ENCODE data around the gene CAMTA1. TPM values are rescaled to one million over a fixed set of nuclear protein-coding genes. Genes with fewer than 3 reads are reported as not detected.

CAMTA1 gene
- total RNA-seq, 1 experiment from 2014 or later: 118 TPM

DNA sequence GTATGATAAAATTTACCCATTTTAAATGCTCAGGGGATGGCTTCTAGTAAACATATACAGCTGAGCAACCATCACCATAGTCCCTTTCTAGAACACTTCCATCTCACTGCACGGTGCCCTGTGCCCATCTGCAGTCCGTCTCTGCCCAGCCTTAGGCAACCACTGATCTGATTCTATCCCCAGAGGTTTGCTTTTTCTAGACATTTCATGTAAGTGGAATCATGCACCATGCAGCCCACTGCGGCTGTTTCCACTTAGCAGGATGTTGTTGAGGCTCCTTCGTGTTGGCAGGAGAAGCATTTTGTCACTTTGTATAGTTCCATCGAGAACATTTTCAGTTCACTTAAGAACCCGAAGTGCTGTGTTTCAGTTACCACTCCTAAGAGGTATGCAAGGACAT, 958.1 kb downstream of the CAMTA1 start:
- Histone ChIP-seq H2AFZ (ENCODE audit: low read length) (no peak overlapping the region), H3K79me2 (ENCODE audit: low read length) (no peaks in the 10 kb centered on the region), H3K9me2 (replicated peaks; ENCODE audit: insufficient read depth, low read length) (no peaks in the 10 kb centered on the region), H3K4me1 (ENCODE audit: low read length) (0 out of 2 replicates have a peak, but pooled peaks cover 3% of the 10 kb centered on the region), H3K4me3 (ENCODE audit: low read length) (no peak overlapping the region), H4K20me1 (ENCODE audit: insufficient read depth, low read depth, low read length) (no peaks in the 10 kb centered on the region), H3K27ac (ENCODE audit: low read length) (no peak overlapping the region), H3K27me3 (ENCODE audit: low read length) (no peaks in the 10 kb centered on the region), H3K36me3 (ENCODE audit: insufficient read depth, low read length) (no peaks in the 10 kb centered on the region), H3K9me3 (ENCODE audit: low read length) (no peaks in the 10 kb centered on the region), H3K4me2 (ENCODE audit: low read depth, low read length, poor library complexity, severe bottlenecking) (no peak overlapping the region), H3K9ac (ENCODE audit: low read length) (no peak overlapping the region)
- DNase-seq: no peak

GRCh38 chr1:7744882-7745281, 959.6 kb downstream of the CAMTA1 start:
- Histone ChIP-seq H3K27me3 (ENCODE audit: low read length) (no peaks in the 10 kb centered on the region), H3K4me3 (ENCODE audit: low read length) (no peak overlapping the region), H3K9ac (ENCODE audit: low read length) (no peak overlapping the region), H2AFZ (ENCODE audit: low read length) (no peak overlapping the region), H3K27ac (ENCODE audit: low read length) (no peak overlapping the region), H3K79me2 (ENCODE audit: low read length) (no peaks in the 10 kb centered on the region), H4K20me1 (ENCODE audit: insufficient read depth, low read depth, low read length) (no peaks in the 10 kb centered on the region), H3K4me2 (ENCODE audit: low read depth, low read length, poor library complexity, severe bottlenecking) (no peak overlapping the region), H3K36me3 (ENCODE audit: insufficient read depth, low read length) (no peaks in the 10 kb centered on the region), H3K4me1 (ENCODE audit: low read length) (0 out of 2 replicates have a peak, but pooled peaks cover 6% of the 10 kb centered on the region), H3K9me2 (replicated peaks; ENCODE audit: insufficient read depth, low read length) (no peaks in the 10 kb centered on the region), H3K9me3 (ENCODE audit: low read length) (no peaks in the 10 kb centered on the region)
- no peak for DNase-seq

DNA sequence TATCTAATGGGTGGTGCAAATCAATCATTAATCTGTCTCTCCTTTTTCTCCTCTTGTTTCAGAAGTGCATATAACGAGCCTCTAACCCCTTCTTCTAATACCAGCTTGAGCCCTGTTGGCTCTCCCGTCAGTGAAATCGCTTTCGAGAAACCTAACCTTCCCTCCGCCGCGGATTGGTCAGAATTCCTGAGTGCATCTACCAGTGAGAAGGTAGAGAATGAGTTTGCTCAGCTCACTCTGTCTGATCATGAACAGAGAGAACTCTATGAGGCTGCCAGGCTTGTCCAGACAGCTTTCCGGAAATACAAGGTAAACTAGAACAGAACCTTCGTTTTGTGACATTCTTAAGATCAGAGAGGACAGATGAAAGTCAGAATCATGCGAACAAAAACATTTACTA, 960.5 kb downstream of the CAMTA1 start:
- H3K9ac ChIP-seq (ENCODE audit: low read length): no peak overlapping the region
- no peaks in the 10 kb centered on the region for H3K79me2 ChIP-seq (ENCODE audit: low read length)
- H3K27ac ChIP-seq (ENCODE audit: low read length): no peak overlapping the region
- H3K9me3 ChIP-seq (ENCODE audit: low read length): no peaks in the 10 kb centered on the region
- DNase-seq: no peak
- H3K4me3 ChIP-seq (ENCODE audit: low read length): no peak overlapping the region
- H3K36me3 ChIP-seq (ENCODE audit: insufficient read depth, low read length): no peaks in the 10 kb centered on the region
- 0 out of 2 replicates have a peak, but pooled peaks cover 5% of the 10 kb centered on the region for H3K4me1 ChIP-seq (ENCODE audit: low read length)
- no peaks in the 10 kb centered on the region for H3K27me3 ChIP-seq (ENCODE audit: low read length)
- no peak overlapping the region for H2AFZ ChIP-seq (ENCODE audit: low read length)
- H3K4me2 ChIP-seq (ENCODE audit: low read depth, low read length, poor library complexity, severe bottlenecking): no peak overlapping the region
- H4K20me1 ChIP-seq (ENCODE audit: insufficient read depth, low read depth, low read length): no peaks in the 10 kb centered on the region
- no peaks in the 10 kb centered on the region for H3K9me2 ChIP-seq (replicated peaks; ENCODE audit: insufficient read depth, low read length)

DNA sequence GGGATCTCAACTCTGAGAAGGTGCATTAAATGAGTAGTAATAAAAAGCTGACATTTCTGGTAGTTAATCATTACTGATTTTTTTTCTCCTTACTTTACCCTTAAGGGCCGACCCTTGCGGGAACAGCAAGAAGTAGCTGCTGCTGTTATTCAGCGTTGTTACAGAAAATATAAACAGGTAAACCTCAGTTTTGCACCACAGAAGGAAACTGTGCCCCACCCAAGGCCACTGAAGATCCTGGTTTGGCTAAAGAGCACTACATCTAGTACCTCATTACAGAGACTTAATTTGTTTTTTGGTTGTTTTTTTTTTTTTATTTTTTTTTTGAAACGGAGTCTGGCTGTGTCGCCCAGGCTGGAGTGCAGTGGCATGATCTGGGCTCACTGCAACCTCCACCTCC, 962.4 kb downstream of the CAMTA1 start:
- H3K36me3 ChIP-seq (ENCODE audit: insufficient read depth, low read length): no peaks in the 10 kb centered on the region
- no peaks in the 10 kb centered on the region for H3K79me2 ChIP-seq (ENCODE audit: low read length)
- no peaks in the 10 kb centered on the region for H3K9me3 ChIP-seq (ENCODE audit: low read length)
- no peak overlapping the region for H3K27ac ChIP-seq (ENCODE audit: low read length)
- H3K4me3 ChIP-seq (ENCODE audit: low read length): no peak overlapping the region
- H3K27me3 ChIP-seq (ENCODE audit: low read length): no peaks in the 10 kb centered on the region
- no peaks in the 10 kb centered on the region for H3K9me2 ChIP-seq (replicated peaks; ENCODE audit: insufficient read depth, low read length)
- DNase-seq: no peak
- H3K9ac ChIP-seq (ENCODE audit: low read length): no peak overlapping the region
- H4K20me1 ChIP-seq (ENCODE audit: insufficient read depth, low read depth, low read length): no peaks in the 10 kb centered on the region
- H2AFZ ChIP-seq (ENCODE audit: low read length): no peak overlapping the region
- no peak overlapping the region for H3K4me2 ChIP-seq (ENCODE audit: low read depth, low read length, poor library complexity, severe bottlenecking)
- 0 out of 2 replicates have a peak, but pooled peaks cover 3% of the 10 kb centered on the region for H3K4me1 ChIP-seq (ENCODE audit: low read length)

DNA sequence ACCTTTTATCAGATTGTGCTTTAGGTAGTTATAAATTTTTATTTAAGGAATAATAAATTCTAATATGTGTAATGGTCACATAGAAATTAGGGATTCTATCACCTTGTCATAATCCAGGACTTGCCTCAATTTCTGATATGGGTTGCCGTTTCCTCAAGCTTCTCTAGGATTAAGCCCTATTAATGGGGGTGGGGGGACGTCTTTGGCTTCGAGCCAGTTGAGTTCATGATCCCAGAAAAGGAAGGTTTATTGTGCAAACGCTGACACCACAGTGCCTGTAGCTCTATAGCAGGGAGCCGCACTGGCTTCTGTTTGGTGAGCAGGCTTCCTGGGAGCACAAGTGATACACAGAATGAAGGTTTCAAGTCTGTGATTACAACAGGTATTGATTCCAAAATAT, 963.9 kb downstream of the CAMTA1 start:
- H3K27me3 ChIP-seq (ENCODE audit: low read length): no peaks in the 10 kb centered on the region
- H3K9me2 ChIP-seq (replicated peaks; ENCODE audit: insufficient read depth, low read length): no peaks in the 10 kb centered on the region
- no peak overlapping the region for H2AFZ ChIP-seq (ENCODE audit: low read length)
- H3K9ac ChIP-seq (ENCODE audit: low read length): no peak overlapping the region
- H3K79me2 ChIP-seq (ENCODE audit: low read length): no peaks in the 10 kb centered on the region
- H3K4me3 ChIP-seq (ENCODE audit: low read length): no peak overlapping the region
- H3K4me2 ChIP-seq (ENCODE audit: low read depth, low read length, poor library complexity, severe bottlenecking): no peak overlapping the region
- H3K27ac ChIP-seq (ENCODE audit: low read length): no peak overlapping the region
- no peaks in the 10 kb centered on the region for H3K36me3 ChIP-seq (ENCODE audit: insufficient read depth, low read length)
- no peak for DNase-seq
- 0 out of 2 replicates have a peak, but pooled peaks cover 3% of the 10 kb centered on the region for H3K4me1 ChIP-seq (ENCODE audit: low read length)
- H4K20me1 ChIP-seq (ENCODE audit: insufficient read depth, low read depth, low read length): no peaks in the 10 kb centered on the region
- no peaks in the 10 kb centered on the region for H3K9me3 ChIP-seq (ENCODE audit: low read length)

- H3K4me3 ChIP-seq (ENCODE audit: low read length): no peak overlapping the region
- H3K79me2 ChIP-seq (ENCODE audit: low read length): no peaks in the 10 kb centered on the region
- no peaks in the 10 kb centered on the region for H4K20me1 ChIP-seq (ENCODE audit: insufficient read depth, low read depth, low read length)
- H3K27me3 ChIP-seq (ENCODE audit: low read length): no peaks in the 10 kb centered on the region
- no peaks in the 10 kb centered on the region for H3K9me2 ChIP-seq (replicated peaks; ENCODE audit: insufficient read depth, low read length)
- H3K36me3 ChIP-seq (ENCODE audit: insufficient read depth, low read length): no peaks in the 10 kb centered on the region
- H3K9me3 ChIP-seq (ENCODE audit: low read length): no peaks in the 10 kb centered on the region
- DNase-seq: no peak
- H3K27ac ChIP-seq (ENCODE audit: low read length): no peak overlapping the region
- 0 out of 2 replicates have a peak, but pooled peaks cover 3% of the 10 kb centered on the region for H3K4me1 ChIP-seq (ENCODE audit: low read length)
- no peak overlapping the region for H3K4me2 ChIP-seq (ENCODE audit: low read depth, low read length, poor library complexity, severe bottlenecking)
- no peak overlapping the region for H3K9ac ChIP-seq (ENCODE audit: low read length)
- no peak overlapping the region for H2AFZ ChIP-seq (ENCODE audit: low read length)
Measured at GRCh38 chr1:7751174-7751573, 965.9 kb downstream of the CAMTA1 start.

GRCh38 chr1:7752512-7753417, 967.5 kb downstream of the CAMTA1 start:
- H3K4me3 ChIP-seq (ENCODE audit: low read length): no peak overlapping the region
- H2AFZ ChIP-seq (ENCODE audit: low read length): no peak overlapping the region
- H3K9me3 ChIP-seq (ENCODE audit: low read length): no peaks in the 10 kb centered on the region
- H3K36me3 ChIP-seq (ENCODE audit: insufficient read depth, low read length): no peaks in the 10 kb centered on the region
- H4K20me1 ChIP-seq (ENCODE audit: insufficient read depth, low read depth, low read length): no peaks in the 10 kb centered on the region
- 0 out of 2 replicates have a peak, but pooled peaks cover 3% of the 10 kb centered on the region for H3K4me1 ChIP-seq (ENCODE audit: low read length)
- no peak overlapping the region for H3K27ac ChIP-seq (ENCODE audit: low read length)
- no peaks in the 10 kb centered on the region for H3K9me2 ChIP-seq (replicated peaks; ENCODE audit: insufficient read depth, low read length)
- no peaks in the 10 kb centered on the region for H3K79me2 ChIP-seq (ENCODE audit: low read length)
- DNase-seq: peak; percentile 78
- no peak overlapping the region for H3K9ac ChIP-seq (ENCODE audit: low read length)
- no peaks in the 10 kb centered on the region for H3K27me3 ChIP-seq (ENCODE audit: low read length)
- no peak overlapping the region for H3K4me2 ChIP-seq (ENCODE audit: low read depth, low read length, poor library complexity, severe bottlenecking)

GRCh38 chr1:7753641-7754040, 968.4 kb downstream of the CAMTA1 start:
- Histone ChIP-seq H3K79me2 (ENCODE audit: low read length) (no peaks in the 10 kb centered on the region), H3K4me2 (ENCODE audit: low read depth, low read length, poor library complexity, severe bottlenecking) (no peak overlapping the region), H4K20me1 (ENCODE audit: insufficient read depth, low read depth, low read length) (no peaks in the 10 kb centered on the region), H3K27ac (ENCODE audit: low read length) (no peak overlapping the region), H3K9me3 (ENCODE audit: low read length) (no peaks in the 10 kb centered on the region), H3K27me3 (ENCODE audit: low read length) (no peaks in the 10 kb centered on the region), H3K4me1 (ENCODE audit: low read length) (0 out of 2 replicates have a peak, but pooled peaks cover 2% of the 10 kb centered on the region), H3K9ac (ENCODE audit: low read length) (no peak overlapping the region), H3K9me2 (replicated peaks; ENCODE audit: insufficient read depth, low read length) (no peaks in the 10 kb centered on the region), H3K4me3 (ENCODE audit: low read length) (no peak overlapping the region), H2AFZ (ENCODE audit: low read length) (no peak overlapping the region), H3K36me3 (ENCODE audit: insufficient read depth, low read length) (no peaks in the 10 kb centered on the region)
- no peak for DNase-seq
